ENCODE measurements around the gene SAMD10.
"Not testable (repeated sequence)": the region's sequence is repeated elsewhere in the genome, so short reads cannot be mapped to it uniquely, and the experiment has no call there.

SAMD10 gene

DNA sequence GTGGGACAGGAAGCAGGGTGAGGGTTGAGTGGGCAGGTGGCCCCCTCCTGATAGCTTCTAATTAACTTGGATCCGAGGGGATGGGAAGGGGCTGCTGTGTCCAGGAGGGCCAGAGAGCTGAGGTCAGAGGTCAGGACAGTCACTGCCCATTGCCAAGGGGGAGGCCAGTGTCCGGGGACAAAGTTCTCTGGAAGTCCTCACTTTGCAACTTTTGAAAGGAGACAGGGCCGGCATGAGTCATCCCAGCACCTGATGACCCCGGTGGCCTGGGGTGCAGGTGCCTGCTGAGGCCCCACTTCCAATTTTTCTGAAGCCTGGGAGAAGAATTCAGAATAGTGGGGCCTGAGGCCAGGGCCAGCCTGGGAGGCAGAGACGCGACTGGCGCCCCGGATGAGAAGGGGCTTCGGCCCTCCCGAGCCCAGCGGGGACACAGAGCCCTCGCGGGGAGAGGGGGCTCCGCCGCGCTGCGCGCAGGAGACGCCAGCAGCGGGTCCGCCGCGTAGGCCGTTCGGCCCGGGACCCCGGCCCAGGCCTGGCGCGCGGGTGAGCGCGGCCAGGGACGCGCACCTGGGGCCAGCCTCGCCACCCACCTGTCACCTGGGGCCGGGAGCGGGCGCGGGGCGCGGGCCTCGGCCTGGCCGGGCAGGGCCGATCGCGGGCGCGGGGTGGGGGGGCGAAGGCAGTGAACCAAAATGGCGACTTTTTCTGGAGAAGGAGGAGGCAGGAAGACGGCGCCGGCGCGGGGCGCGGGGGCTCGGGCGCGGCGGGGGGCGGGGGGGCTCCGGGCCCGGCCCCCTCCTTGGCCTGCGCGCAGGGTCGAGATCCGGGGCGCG is 10.3 kb downstream of the SAMD10 start:
- DNase-seq (ENCODE audit: low spot score) = peak; percentile 64

DNA sequence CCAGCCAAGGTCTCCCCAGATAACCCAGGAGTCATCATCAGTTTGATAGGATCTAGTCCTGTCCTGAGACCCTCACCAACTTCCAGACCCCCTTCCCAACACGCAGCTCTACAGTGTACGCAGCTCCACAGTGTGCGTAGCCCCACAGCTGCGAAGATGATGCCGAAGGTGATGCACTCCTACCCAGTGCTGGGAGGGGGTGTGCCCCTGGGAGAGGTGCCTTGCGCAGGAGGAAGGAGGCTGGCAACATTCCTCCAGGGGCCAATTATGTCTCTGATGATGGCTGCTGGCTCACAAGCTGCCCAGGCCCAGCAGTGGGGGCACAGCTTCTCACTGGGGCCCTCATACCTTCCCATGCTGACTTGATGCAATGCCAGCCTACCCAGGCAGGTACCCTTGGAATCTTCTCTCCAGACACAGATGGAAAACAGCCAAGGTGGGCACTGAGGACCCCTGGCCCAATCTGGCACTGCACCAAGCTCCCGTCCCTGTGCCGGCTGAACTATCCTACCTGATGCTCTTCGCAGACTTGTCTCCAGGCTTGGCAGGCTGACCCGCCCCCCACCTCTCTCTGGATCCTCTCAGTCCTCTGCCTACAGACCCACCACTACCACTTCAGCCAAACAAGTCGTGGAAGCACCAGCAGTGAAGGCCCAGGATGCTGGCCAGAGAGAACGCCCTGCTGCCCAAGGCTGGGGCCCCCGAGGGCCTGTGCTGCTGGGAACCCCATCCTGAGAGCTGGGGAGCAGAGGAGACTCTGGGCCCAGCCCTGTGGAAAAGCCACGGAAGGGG is 11.1 kb downstream of the SAMD10 start:
- no peak for DNase-seq (ENCODE audit: low spot score)

DNA sequence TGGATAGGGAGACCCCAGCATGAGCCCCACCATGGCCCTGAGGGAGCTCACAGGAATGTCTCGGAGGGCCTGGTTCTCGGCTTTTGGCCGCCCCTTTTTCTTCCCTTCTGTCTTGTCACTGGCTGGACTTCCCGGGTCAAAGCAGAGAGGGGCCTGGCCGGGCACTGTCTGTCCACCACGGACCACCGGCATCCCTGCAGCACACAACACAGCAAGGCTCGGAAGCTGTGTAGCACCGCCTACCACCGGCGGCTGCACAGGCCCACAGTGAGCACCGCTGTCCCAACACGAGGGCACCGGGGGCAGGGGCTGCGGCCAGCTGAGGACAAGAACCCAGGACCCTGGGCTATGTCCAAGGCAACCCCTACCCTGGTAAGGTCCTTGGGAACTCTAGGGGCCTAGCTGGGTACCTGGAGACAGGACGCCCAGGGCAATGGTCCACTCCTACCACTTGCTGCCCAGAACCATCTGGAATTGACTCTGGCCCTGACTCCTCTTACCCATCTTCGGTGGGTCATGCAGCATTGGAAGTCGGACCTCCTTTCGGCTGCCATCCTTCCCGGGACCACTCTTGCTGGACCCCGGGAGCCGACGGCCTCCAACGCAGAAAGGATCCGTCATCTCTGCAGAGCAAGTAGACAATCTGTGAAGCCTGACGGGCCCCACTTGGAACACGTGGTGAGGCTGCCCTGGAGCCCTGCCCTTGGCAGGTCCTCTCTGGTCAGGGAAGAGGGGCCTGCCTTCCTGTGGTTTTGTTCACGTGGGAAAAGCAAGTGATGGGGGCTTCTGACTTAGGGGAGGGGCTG is 11.9 kb downstream of the SAMD10 start:
- no peak for DNase-seq (ENCODE audit: low spot score)

DNA sequence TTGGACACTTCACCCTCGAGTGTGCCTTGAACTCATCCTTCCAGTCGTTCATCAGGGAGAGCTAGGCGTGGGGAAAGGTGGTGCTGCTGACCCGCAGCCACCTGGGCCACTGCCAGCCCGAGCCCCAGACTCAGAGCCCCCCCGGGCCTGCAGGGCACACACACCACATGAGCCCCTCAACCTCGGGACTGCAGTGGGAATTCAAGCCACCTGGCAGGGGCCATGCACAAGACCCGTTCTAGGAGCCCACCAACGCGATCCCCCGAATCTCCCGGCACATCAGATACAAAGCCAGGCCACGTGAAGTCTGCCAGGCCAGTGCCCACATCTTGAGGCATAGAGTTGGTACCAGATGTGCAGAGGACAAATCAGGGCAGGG is 12.5 kb downstream of the SAMD10 start:
- no peak for DNase-seq (ENCODE audit: low spot score)

DNA sequence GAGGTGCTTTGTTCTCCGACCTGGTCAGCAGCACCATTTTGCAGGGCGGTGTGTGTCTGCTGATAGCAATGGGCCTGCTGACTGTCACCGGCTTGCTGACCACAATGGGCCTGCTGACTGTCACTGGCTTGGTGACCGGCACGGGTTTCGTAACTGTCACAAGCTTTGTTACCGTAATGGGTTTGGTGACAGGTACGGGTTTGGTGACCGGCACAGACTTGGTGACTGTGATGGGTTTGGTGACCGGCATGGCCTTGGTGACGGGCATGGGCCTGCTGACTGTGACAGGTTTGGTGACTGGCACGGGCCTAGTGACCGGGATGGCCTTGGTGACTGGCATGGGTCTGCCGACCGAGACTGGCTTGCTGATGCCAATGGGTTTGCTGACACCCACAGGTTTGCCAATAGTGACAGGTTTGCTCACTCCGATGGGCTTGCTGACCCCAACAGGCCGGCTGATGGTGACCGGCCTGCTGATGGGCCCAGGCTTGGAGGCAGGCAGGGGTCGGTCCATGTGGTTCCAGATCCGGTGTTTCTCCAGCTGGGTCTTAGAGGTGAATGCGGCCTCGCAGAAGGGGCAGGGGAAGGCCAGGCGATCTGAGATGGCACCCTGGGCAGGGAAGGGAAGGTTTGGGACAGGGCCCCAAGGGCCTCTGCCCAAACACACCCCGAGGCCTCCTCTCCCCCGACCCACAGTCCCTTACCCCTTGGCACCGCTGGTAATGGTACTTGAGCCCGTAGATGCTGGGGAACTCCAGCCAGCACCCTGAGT is 13.1 kb downstream of the SAMD10 start:
- DNase-seq (ENCODE audit: low spot score) = no peak

DNA sequence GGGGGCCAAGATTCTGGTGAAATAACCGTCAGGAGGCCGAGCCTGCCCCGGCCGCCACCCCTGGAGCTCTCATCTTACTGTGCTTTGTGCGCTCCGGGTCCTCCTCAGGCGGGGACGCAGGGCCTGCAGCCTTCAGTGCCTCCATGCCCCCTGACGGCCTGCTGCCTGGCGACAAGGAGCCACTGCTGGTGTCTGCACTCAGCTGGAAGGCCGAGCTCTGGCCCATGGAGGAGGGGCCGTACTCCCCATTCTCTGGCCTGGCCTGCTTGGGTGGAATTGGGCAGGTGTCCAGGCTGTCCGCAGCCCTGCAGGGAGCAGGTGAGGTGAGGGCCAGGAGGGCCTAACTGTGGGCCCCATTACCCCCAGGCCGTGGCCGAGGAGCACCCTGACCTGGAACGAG is 15.0 kb downstream of the SAMD10 start:
- DNase-seq (ENCODE audit: low spot score) = no peak

DNA sequence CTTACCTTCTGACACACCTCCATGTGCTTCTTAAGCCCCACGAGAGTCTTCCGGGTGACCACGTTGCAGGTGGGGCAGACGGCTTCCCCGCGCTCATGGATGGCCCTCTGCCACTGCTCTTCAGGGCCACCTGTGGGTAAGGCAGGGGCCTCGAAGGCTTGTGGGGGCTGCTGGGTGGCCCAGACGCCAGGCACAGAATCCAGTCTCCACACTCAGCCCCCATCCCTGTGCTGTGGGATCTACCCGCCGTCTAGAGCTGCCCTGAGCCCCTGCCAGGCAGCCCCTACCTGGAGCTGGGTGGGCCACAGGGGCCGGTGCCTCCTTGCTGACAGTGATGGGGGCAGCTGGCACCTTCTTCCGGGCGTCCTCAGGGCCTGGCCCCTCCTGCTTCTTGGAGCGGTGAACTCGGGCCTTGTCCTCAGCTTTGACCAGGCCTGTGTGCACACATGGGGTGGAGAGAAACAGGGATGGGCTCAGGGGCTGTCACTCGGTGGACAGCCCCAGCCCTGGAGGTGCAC is 15.6 kb downstream of the SAMD10 start:
- DNase-seq (ENCODE audit: low spot score) = no peak

DNA sequence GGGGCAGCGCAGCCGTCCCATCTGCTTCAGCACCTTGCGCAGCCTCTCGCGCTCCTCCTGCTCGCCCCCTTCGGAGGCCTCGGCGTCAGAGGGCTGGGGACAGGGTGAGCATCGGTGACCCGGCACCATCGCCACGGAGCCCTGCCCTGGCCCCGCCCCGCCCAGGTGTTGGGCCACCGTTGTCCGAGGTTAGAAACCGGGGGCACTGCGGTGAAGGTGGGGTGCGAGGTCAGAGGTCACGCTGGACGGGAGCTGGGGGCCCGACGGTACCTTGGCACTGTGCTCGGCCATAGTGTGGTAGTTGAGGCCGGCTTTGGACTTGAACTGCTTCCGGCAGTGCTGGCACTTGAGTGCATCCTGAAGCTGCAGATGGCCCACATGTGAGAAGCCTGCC is 16.1 kb downstream of the SAMD10 start:
- no peak for DNase-seq (ENCODE audit: low spot score)

DNA sequence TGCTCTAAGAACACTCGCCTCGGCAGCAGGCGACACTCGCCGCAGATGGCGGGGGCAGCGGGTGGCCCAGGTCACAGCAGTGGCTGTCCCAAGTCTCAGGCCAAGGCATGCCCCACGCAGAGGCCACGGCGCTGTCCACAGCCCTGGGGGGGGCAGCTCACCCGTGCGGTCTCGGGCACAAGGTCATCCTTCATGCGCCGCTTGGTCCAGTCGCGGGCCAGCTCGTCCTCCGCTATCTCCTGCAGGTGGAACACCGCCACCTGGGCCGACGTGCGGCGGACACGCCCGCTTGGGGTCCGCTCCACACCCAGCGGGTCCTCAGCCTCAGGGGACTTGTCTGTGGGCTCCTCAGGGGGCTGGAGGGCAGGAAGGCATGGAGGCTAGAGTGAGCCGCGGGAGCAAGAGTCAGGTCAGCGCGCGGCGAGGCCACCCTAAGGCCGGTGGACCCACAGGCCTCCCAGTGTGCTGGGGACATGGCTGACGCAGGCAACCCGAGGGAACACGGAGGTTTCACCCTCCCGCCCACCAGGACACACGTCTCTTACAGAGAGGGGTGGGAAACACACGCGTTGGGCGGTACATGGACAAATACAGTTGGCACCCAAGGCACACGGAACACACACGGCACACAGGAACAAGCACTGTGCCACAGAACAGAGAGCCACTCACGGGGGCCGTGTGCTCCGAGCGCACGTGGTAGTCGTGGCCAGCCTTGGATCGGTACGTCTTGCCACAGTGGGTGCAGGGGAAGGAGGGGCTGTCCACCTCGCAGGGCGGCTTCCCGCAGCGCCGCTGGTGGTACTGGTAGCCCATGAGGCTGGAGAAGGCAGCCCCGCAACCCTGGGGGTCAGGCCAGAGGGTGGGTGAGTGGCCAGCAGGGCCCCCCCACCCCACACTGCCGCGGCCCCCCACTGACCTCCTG is 16.8 kb downstream of the SAMD10 start:
- DNase-seq (ENCODE audit: low spot score) = no peak

DNA sequence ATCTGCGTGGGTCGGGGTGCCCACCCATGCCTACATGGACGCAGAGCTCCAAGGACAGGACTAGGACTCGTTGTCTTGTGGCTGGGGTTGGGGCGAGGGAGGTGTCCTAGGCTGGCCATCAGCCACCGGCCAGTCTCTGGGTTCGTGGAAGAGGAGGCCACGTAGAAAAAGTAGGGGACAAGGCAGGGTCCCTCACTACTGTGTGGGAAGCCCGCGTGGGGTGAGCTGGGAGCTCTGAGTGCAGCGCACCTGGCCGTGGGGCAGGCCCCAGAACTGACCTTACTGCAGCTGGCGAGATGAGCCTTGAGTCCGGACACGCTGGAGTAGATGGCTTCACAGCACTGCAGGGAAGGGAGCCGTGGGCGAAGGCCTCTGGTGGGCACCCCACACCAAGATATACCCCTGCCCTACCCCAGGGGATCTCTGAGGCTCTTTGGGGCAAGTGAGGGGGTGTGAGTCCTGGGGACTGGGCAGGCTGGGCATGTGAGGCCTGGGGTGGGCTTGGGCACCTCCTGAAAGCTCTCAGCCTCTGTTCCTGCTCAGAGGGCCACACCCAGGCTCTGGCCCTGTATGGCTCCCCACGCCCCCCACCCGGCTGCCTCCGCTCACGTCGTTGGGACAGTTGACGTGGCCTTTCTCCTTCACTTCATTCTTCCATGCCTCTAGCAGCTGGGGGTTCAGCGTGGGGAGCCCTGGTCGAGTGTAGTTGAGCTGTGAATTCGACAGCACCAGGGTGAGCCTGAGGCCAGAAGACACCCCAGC is 17.6 kb downstream of the SAMD10 start:
- no peak for DNase-seq (ENCODE audit: low spot score)

DNA sequence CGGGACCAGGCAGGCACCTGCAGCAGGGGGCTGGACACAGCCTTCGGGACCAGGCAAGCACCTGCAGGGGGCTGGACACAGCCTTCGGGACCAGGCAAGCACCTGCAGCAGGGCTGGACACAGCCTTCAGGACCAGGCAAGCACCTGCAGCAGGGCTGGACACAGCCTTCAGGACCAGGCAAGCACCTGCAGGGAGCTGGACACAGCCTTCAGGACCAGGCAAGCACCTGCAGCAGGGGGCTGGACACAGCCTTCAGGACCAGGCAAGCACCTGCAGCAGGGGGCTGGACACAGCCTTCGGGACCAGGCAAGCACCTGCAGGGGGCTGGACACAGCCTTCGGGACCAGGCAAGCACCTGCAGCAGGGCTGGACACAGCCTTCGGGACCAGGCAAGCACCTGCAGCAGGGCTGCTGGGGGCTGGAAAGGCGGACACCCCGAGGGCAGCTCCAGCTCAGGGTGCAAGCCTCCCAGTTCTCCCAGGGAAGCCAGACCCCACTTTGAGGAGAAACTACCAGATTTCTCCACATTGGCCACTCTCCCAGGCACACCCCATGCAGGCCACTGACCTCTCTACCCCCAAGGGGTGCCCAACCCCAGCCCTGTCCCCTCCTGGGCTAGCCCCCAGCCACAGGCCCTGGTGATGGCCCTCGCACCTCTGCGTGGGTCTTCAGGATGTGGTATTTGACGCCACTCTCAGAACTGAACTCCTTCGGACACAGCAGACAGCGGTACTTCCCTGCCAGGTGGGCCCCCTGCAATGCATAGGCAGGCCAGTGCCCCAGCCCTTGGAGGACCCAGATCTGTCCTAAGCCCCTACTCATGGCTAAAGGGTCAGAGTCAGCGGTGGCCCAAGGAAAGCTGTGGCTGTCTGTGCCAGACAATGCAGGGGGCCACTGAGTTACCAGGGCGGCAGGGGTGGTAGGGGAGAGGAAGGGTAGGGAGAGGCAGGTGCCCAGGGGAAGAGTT is 18.5 kb downstream of the SAMD10 start:
- DNase-seq (ENCODE audit: low spot score) = not testable (repeated sequence)

DNA sequence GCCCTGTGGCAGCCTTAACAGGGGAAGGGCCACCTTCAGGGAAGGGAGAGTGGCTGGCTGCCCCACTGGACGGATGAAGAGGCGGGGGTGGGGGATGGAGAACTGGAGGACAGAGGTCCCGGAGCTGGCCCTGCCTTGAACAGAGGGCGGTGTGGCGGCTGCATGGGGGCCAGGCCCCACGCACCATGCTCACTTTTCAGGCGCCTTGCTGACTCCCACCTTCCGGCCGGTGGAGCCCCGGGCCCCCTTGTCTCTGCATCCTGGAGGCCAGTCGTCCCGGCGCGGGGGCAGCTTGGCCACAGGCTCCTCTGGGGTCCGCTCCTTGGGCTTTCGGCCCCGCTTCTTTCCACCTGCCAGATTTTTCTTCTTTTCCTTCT is 19.8 kb downstream of the SAMD10 start:
- no peak for DNase-seq (ENCODE audit: low spot score)

DNA sequence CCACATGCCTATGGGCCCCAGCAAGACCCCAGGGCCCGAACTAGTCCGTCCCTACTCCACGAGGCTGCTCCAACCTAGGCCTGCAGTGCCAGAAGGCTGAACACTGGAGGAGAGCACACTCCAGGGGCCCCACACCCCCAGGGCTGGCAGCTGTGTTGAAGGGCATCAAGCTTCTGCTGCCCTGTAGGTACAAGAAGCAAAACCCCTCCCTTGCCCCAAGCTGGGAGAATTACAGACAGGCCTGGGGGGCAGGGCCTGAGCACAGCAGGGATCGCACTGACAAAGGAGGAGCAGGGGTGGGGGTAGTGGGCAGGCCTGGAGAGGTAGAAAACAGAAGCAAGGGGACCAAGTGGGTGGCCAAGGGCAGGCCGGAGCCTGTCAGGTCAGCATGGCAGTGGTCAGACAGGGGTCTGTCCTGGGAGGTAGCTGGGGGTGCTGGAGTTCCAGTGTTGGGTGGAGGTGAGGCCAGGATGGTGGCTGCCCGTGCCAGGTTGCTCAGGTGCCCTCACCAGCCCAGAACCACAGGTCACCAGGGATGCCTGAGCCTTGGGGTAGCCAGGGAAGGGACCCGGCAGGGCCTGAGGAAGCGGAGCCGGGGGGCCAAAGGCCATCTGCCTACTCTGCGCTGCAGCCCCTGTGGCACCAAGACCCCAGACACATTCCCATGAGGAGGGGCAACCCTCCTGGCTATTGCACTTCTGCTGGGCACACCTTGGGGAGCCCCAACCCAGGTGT is 20.3 kb downstream of the SAMD10 start:
- no peak for DNase-seq (ENCODE audit: low spot score)

DNA sequence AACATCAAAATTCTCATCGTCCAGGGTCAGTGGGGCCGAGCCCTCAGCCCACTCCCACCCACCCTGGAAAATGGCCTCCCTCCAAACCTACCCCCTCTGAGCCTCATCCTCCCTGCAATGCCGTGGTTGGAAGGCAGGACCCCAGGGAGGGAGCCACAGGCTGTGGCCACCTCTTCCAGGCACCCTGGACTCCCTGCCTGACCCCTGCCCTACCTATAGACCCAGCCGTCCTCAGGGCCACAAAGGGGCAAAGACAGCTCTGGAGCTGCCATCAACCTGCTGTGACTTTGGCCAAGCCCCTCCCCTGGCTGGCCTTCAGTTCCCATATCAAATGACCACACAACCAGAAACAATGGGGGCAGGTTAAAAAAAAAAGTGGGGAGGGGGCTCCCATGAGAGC is 21.0 kb downstream of the SAMD10 start:
- DNase-seq (ENCODE audit: low spot score) = no peak

DNA sequence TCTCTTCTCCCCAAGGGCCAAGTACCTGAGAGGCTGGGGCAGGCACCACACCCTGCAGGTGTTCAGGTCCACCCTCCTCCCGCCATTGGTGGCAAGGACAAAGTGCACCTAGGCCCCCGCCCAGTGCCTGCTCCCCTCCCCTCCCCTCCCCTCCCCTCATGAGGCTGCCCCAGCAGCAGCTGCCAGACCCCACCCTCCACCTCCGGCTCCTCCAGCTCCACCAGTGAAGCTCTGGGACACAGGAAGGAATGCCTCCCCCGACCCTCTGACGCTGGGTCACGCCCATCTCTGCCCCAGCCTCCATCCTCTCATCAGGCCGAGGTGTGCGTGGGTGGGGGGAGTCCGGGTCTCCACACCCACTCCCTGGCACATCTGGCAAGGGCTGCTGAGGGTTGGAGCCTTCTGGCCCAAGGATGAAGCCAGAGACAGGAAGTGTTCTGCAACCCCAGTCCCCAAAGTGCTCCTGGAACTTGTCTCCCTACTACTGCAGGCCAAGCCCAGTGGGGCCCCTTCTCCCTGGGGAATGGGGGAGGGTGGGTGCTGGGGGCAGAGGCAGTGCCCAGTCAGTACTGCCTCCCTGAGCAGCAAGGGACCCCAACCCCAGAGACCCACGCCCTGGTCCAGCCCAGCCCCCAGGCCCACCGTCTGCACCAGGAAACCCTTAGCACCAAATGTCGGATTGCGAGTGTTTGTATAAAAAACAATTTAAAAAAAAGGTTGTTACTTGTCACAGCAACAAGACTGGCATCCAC is 21.6 kb downstream of the SAMD10 start:
- DNase-seq (ENCODE audit: low spot score) = peak; percentile 86

DNA sequence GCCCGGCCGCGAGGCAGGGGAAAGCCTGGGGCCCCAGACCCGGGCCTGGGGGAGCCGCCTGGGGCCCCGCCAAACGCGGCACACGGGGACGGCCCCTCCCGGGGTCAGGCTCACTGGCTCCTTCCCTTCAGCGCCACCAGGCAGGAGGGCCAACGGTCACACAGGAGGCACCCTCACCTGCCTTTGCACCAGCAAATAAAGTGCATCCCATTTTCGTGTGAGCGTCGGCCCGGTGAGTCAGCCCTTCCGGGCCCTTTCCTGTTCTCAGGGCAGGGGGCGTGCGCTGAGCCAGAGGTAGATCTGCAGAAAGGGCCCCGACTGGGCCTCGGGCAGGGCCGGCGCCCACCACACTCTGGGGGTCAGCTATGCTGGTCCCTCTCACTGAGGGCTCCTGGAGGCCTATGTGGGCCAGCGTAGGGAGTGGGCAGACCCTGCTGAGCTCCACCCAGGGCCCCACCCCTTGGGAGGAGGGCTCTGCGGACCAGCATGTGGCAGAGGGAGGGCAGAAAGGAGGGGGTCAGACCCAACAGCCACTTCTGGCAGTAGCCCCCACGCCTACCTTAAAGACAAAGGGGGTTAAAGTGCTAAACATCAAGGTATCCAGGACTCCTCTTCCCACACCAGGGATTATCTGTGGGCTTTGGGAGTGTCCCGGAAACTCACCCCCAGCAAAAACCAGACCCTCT is 22.3 kb downstream of the SAMD10 start:
- DNase-seq (ENCODE audit: low spot score) = peak; percentile 85

DNA sequence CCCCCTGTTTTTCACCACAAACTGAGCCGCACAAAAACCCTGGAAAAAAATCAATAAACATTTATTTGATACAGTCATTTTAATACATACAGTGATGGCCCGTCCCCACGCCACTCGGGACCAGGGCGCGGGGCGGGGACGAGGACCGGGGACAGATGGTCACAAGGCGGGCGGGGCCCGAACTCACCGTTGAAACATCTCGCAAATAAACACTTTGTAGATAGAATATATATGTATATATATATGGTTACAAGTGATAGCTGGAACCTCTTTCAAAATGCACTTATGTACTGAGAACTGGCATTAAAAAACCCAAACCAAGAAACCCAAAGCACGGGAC is 22.8 kb downstream of the SAMD10 start:
- DNase-seq (ENCODE audit: low spot score) = no peak

All from iPS-NIHi11 (cell line).